Measurements from ENCODE around the gene IQGAP1.

IQGAP1 gene

GRCh38 chr15:90540768-90541167 lies 152.7 kb downstream of the IQGAP1 start:
- no peak for DNase-seq

GRCh38 chr15:90545095-90545494 lies 157.1 kb downstream of the IQGAP1 start:
- no peak for DNase-seq

- DNase-seq, result no peak
Measured at GRCh38 chr15:90547540-90547939, 159.5 kb downstream of the IQGAP1 start.

GRCh38 chr15:90550919-90551318 lies 162.9 kb downstream of the IQGAP1 start:
- DNase-seq, result no peak
